Measurements from ENCODE around the gene GGTA1.

Gene GGTA1

GRCh38 chr9:121505903-121506735, 6.5 kb upstream of the GGTA1 start:
- no peak overlapping the region for H3K4me3 ChIP-seq (ENCODE audit: low read length)
- no peak for DNase-seq (ENCODE audit: low read depth, low spot score)

- no peak for DNase-seq (ENCODE audit: low read depth, low spot score)
- no peak overlapping the region for H3K4me3 ChIP-seq (ENCODE audit: low read length)
Measured at GRCh38 chr9:121503444-121503843, 3.8 kb upstream of the GGTA1 start.

- no peak overlapping the region for H3K4me3 ChIP-seq (ENCODE audit: low read length)
- no peak for DNase-seq (ENCODE audit: low read depth, low spot score)
Measured at GRCh38 chr9:121500165-121500478, 478 bp upstream of the GGTA1 start.

GRCh38 chr9:121499177-121499426, 542 bp downstream of the GGTA1 start:
- no peak overlapping the region for H3K4me3 ChIP-seq (ENCODE audit: low read length)
- DNase-seq (ENCODE audit: low read depth, low spot score), result no peak

GRCh38 chr9:121498487-121499176, 1.0 kb downstream of the GGTA1 start:
- no peak for DNase-seq (ENCODE audit: low read depth, low spot score)
- H3K4me3 ChIP-seq (ENCODE audit: low read length), result no peak overlapping the region

GRCh38 chr9:121498150-121498486, 1.5 kb downstream of the GGTA1 start:
- no peak overlapping the region for H3K4me3 ChIP-seq (ENCODE audit: low read length)
- peak; percentile 69 for DNase-seq (ENCODE audit: low read depth, low spot score)

GRCh38 chr9:121495976-121496375, 3.7 kb downstream of the GGTA1 start:
- no peak overlapping the region for H3K4me3 ChIP-seq (ENCODE audit: low read length)
- no peak for DNase-seq (ENCODE audit: low read depth, low spot score)

GRCh38 chr9:121494192-121494591, 5.5 kb downstream of the GGTA1 start:
- no peak for DNase-seq (ENCODE audit: low read depth, low spot score)
- H3K4me3 ChIP-seq (ENCODE audit: low read length), result no peak overlapping the region

GRCh38 chr9:121491111-121491510, 8.5 kb downstream of the GGTA1 start:
- H3K4me3 ChIP-seq (ENCODE audit: low read length), result no peak overlapping the region
- DNase-seq (ENCODE audit: low read depth, low spot score), result no peak

GRCh38 chr9:121489344-121489743, 10.3 kb downstream of the GGTA1 start:
- no peak overlapping the region for H3K4me3 ChIP-seq (ENCODE audit: low read length)
- no peak for DNase-seq (ENCODE audit: low read depth, low spot score)

GRCh38 chr9:121486043-121486442, 13.6 kb downstream of the GGTA1 start:
- H3K4me3 ChIP-seq (ENCODE audit: low read length), result no peak overlapping the region
- no peak for DNase-seq (ENCODE audit: low read depth, low spot score)

- no peak overlapping the region for H3K4me3 ChIP-seq (ENCODE audit: low read length)
- no peak for DNase-seq (ENCODE audit: low read depth, low spot score)
Measured at GRCh38 chr9:121485623-121486022, 14.0 kb downstream of the GGTA1 start.

- no peak overlapping the region for H3K4me3 ChIP-seq (ENCODE audit: low read length)
- DNase-seq (ENCODE audit: low read depth, low spot score), result no peak
Measured at GRCh38 chr9:121484651-121485446, 14.8 kb downstream of the GGTA1 start.

- no peak overlapping the region for H3K4me3 ChIP-seq (ENCODE audit: low read length)
- no peak for DNase-seq (ENCODE audit: low read depth, low spot score)
Measured at GRCh38 chr9:121483473-121484031, 16.1 kb downstream of the GGTA1 start.

GRCh38 chr9:121483049-121483448, 16.6 kb downstream of the GGTA1 start:
- no peak for DNase-seq (ENCODE audit: low read depth, low spot score)
- no peak overlapping the region for H3K4me3 ChIP-seq (ENCODE audit: low read length)

GRCh38 chr9:121478816-121479676, 20.6 kb downstream of the GGTA1 start:
- no peak overlapping the region for H3K4me3 ChIP-seq (ENCODE audit: low read length)
- DNase-seq (ENCODE audit: low read depth, low spot score), result no peak

- no peak for DNase-seq (ENCODE audit: low read depth, low spot score)
- H3K4me3 ChIP-seq (ENCODE audit: low read length), result no peak overlapping the region
Measured at GRCh38 chr9:121476156-121476555, 23.5 kb downstream of the GGTA1 start.

GRCh38 chr9:121474231-121474947, 25.3 kb downstream of the GGTA1 start:
- H3K4me3 ChIP-seq (ENCODE audit: low read length), result no peak overlapping the region
- no peak for DNase-seq (ENCODE audit: low read depth, low spot score)

- DNase-seq (ENCODE audit: low read depth, low spot score), result no peak
- H3K4me3 ChIP-seq (ENCODE audit: low read length), result no peak overlapping the region
Measured at GRCh38 chr9:121473229-121473628, 26.4 kb downstream of the GGTA1 start.

All from Jurkat, Clone E6-1 (cell line).